H1 (cell line): ENCODE data around the gene USP7. TPM values are rescaled to one million over a fixed set of nuclear protein-coding genes. Genes with fewer than 3 reads are reported as not detected.

Experiments
- GABPA ChIP-seq: IDR thresholded peaks from 2 replicates; pipeline ENCODE4 v1.6.1; 2011; ENCODE audit warnings: mild to moderate bottlenecking, low read length, moderate library complexity, borderline replicate concordance; ENCODE audit not compliant: insufficient read depth
- GTF2F1 ChIP-seq: IDR thresholded peaks from 2 replicates; pipeline ENCODE4 v1.6.1; 2012; ENCODE audit warnings: low read depth, low read length, improper control_type of control experiment, borderline replicate concordance
- RBBP5 ChIP-seq: IDR thresholded peaks from 2 replicates; pipeline ENCODE4 v1.7.1; 2012; ENCODE audit warnings: low read depth, mild to moderate bottlenecking, inconsistent platforms, low read length, moderate library complexity, borderline replicate concordance
- TCF12 ChIP-seq: IDR thresholded peaks from 2 replicates; pipeline ENCODE4 v1.6.1; 2011; ENCODE audit warnings: low read depth, mild to moderate bottlenecking, low read length
- polyA plus RNA-seq, 7 experiments: library from polyadenylated mRNA; depleted of rRNA in 3 of 7; stranded (reverse) in 5 of 7; unstranded in 2 of 7; fragments of >200 nt in 5 of 7; fragments of 200-250 nt in 2 of 7; gene quantifications; 1 replicate in 5 of 7; 2 replicates in 1 of 7; 4 replicates in 1 of 7; pipeline versions ENCODE4 v1.2.1 to v1.2.3, GENCODE V29; 2011 to 2013; ENCODE audit warnings: missing spikeins in 2 of 7, mixed read lengths in 2 of 7
- total RNA-seq: library from RNA; stranded (reverse); fragmentation: NEBNext Ultra II Directional; extraction: Animal tissue kit (Norgen Biotek cat#: 25700); gene quantifications from 2 replicates; pipeline ENCODE4 v1.2.1, GENCODE V29; 2021
- TF ChIP-seq, protein P1 (sequence below), 3 experiments: IDR thresholded peaks; 1 replicate in 2 of 3; 2 replicates in 1 of 3; pipeline versions ENCODE4 v1.5.1 to v1.6.1; 2011; ENCODE audit warnings: low read length in 3 of 3, mild to moderate bottlenecking in 3 of 3, inconsistent platforms in 2 of 3, low read depth in 1 of 3, moderate library complexity in 1 of 3; ENCODE audit not compliant: insufficient read depth in 1 of 3; ENCODE audit errors: control extremely low read depth in 1 of 3

USP7 gene
- total and polyA plus RNA-seq, 2 of the 8 experiments (the other 6 are each of a cell fraction or from before 2014, with no cell fraction given): 21.3 to 211 TPM

DNA sequence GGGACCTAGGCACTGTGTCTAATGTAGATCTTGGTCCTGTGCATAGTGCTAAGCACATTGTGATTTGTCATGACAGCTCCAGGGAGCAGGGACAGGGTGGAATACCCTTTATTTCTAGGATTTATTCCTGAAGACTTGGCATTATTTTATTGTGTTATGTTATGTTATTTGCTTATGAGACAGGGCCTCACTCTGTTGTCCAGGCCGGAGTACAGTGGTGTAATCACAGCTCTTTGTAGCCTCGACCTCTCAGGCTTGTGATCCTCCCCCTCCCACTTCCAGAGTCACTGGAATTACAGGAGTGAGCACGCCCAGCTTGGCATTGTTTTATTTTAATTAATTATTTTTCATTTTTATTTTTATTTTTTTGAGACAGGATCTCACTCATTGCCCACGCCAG lies 40.5 kb upstream of the USP7 start (continued):
- TF ChIP-seq TCF12 (no peak), GABPA (no peak), RBBP5 (no peak), GTF2F1 (no peak)
- TF ChIP-seq, protein P1, sequence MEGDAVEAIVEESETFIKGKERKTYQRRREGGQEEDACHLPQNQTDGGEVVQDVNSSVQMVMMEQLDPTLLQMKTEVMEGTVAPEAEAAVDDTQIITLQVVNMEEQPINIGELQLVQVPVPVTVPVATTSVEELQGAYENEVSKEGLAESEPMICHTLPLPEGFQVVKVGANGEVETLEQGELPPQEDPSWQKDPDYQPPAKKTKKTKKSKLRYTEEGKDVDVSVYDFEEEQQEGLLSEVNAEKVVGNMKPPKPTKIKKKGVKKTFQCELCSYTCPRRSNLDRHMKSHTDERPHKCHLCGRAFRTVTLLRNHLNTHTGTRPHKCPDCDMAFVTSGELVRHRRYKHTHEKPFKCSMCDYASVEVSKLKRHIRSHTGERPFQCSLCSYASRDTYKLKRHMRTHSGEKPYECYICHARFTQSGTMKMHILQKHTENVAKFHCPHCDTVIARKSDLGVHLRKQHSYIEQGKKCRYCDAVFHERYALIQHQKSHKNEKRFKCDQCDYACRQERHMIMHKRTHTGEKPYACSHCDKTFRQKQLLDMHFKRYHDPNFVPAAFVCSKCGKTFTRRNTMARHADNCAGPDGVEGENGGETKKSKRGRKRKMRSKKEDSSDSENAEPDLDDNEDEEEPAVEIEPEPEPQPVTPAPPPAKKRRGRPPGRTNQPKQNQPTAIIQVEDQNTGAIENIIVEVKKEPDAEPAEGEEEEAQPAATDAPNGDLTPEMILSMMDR (IDR thresholded peaks at IDR 0.05; ENCODE audit: control extremely low read depth in 1 of 3, insufficient read depth in 1 of 3, low read depth in 1 of 3, low read length in 3 of 3): no peak
